GM18507 (cell line): Measurements from ENCODE around the gene AP4M1.

Source experiments
- DNase-seq: peaks from one replicate; pipeline ENCODE4 v3.0.0; 2011; ENCODE audit warnings: low read depth; ENCODE audit not compliant: insufficient read length; ENCODE audit errors: extremely low spot score
- FAIRE-seq: peaks from 2 replicates; lab custom pipeline; 2011; peaks lifted over from hg19 to GRCh38; lab: Jason Lieb, UNC

AP4M1 gene

DNA sequence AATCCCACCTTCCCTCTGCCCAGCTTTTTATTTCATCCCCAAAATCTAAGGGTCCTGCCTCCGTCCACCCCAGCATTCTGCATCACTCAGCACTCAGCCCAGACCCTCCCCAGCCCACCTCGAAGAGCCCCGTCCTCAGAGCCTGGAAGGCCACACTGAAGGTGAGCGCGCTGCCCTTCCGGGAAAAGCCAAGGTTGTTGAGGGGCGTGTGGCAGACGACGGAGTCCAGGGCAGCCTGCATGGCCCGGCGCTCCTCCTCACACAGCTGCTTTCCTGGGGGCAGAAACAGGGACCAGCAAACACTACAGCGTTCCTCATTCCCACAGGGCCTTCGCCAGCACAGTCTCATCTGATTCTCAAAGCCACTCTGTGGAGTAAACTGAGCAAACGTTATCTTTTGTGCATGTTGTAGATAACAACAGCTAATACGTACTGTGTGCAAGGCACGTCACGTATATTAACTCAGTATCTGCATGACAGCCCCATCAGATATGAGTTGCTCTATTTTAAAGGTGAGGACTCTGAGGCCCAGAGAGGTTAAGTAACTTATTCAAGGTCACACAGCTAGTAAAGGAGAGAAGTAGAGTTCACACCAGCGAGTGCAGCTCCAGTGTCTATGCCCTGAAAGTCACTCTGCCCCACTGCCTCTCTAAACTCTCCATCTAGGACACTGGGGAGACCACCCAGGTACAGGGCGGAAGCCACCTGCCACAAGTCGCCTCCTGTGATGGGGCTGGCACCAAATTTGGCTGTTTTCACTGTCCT lies 54.3 kb downstream of the AP4M1 start:
- no peak for DNase-seq

DNA sequence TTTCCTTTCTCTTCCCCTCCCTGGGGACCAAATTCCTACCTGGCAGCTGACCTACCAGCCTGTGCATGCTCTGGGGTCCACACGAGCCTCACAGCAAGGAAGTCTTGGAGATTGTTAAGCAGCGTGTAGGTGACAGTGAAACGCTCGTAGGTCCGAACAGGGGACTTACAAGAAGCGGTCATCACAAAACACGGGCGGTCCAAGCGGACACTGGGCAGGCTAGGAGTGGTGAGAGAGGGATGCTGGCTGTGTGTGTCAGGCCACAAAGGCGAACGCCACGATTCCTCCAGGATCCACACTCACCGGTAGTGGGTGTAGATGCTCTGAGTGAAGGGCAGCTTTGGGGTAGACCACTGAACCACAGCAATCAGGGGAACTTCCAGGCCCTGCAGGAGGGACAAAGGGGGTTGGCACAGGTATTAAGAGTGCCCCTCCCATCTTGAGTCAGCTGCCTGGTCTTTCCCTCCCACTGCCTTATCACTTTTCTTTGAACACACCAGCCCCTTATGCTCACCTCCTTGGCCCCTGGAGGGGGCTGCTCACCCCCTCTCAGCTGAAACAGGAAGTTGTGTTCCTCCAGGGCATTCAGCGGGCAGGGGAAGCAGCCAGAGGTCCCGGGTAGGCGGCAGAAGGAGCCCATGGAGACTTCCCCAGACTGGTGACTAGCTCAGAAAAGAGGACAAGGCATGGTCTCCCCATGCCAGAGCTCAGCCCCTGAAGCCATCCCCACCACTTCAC lies 55.1 kb downstream of the AP4M1 start:
- DNase-seq (no peak), FAIRE-seq (no peak)

More for the DNA sequence above, 54.3 kb downstream of the AP4M1 start:
- FAIRE-seq: no peak

DNA sequence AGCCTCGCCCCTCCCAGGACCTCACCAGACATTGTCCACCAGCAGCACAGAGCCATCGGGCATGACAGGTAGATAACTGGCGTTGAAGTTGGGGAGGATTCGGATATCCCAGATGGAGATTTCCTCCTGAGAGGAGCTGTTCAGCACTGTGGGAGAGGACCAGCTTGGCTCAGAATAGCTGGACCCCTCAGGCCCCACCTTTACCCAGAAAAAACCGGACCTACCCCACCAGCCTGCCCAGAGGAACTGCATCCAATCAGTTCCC lies 55.6 kb downstream of the AP4M1 start:
- DNase-seq (no peak), FAIRE-seq (no peak)

DNA sequence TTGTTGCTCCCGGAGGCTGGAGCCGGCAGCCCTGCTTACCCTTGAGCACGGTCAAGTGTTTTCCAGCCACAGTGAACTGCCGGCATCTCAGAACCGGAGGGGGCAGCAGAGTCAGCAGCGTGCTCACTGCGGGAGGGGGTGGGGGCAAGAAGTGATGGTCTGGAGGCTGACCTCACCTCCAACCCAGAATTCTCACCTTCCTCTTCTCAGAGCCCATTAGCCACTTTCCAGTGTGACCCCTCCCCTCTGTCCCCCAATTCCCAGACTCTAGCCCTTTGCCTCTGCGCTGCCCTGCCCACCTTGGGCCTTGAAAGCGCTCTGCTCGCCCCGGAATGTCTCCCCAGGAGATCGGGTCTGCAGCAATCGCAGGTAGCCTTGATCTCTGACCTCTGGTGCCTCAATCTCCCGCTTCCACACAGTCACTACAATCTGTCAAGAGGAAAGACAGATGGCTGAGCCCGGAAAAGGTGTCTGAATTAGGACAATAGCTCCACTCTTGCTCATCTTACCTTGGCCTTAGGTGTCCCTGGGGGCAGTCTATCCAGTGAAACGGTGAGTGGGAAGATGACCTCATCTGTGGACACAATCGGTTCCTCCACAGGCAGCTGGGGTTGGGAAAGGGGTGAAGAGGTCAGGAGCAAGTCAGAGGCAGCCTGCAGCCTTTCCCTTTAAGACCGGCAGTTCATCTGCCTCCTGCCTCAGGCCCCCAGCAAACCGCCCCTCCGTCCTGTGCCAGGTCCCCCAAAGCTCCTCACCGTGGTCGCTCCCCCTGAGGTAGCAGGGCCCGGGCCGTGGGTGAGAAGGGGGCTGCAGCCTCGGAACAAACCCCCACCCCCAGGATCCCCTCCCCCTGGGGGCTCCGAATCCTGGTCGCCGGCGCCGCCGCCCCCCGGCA lies 56.1 kb downstream of the AP4M1 start:
- DNase-seq: no peak
- FAIRE-seq: no peak
